ENCODE data around the gene RNF4. TPM values are rescaled to one million over a fixed set of nuclear protein-coding genes. Genes with fewer than 3 reads are reported as not detected.

Gene RNF4
- total RNA-seq, 2 donors from 2014 or later: 29.0 to 29.3 TPM

- ATAC-seq (no peak), DNase-seq (no peak)
- 92 to 93% methylated on average over 7 of the region's 7 CpGs for WGBS, 2 donors
- Histone ChIP-seq H3K4me1 (no peaks in the 10 kb centered on the region), H3K9me3 (no peaks in the 10 kb centered on the region), H3K27ac (no peak overlapping the region), H3K36me3 (replicated peaks in 1 of 2; ENCODE audit: insufficient read depth in 1 of 2, low read depth in 2 of 2) (peaks cover 0 to 25% of the 10 kb centered on the region in 2 donors), H3K27me3 (no peaks in the 10 kb centered on the region), H3K4me3 (no peak overlapping the region)
- TF ChIP-seq POLR2A (IDR thresholded peaks at IDR 0.05) (no peak), CTCF (IDR thresholded peaks at IDR 0.05) (no peak)
- intact Hi-C loops (cut with DNase I): no loop called here
Observed at GRCh38 chr4:2501034-2501594, 32.2 kb downstream of the RNF4 start.

- TF ChIP-seq CTCF (IDR thresholded peaks at IDR 0.05): no peak
- peaks cover 0 to 17% of the 10 kb centered on the region in 2 donors for H3K36me3 ChIP-seq (replicated peaks in 1 of 2; ENCODE audit: insufficient read depth in 1 of 2, low read depth in 2 of 2)
- DNase-seq (no peak), ATAC-seq (no peak)
- H3K4me1 ChIP-seq: no peaks in the 10 kb centered on the region
- H3K27ac ChIP-seq: no peak overlapping the region
- H3K9me3 ChIP-seq: no peaks in the 10 kb centered on the region
- H3K27me3 ChIP-seq: no peaks in the 10 kb centered on the region
- no peak overlapping the region for H3K4me3 ChIP-seq
- WGBS, 2 donors: 87 to 94% methylated on average over 5 of the region's 5 CpGs
- intact Hi-C loops (cut with DNase I): no loop called here
Observed at GRCh38 chr4:2503809-2504208, 34.9 kb downstream of the RNF4 start.

- 87 to 91% methylated on average over 4 of the region's 4 CpGs for WGBS, 2 donors
- H3K4me3 ChIP-seq: no peak overlapping the region
- no peaks in the 10 kb centered on the region for H3K27me3 ChIP-seq
- H3K4me1 ChIP-seq: no peaks in the 10 kb centered on the region
- H3K36me3 ChIP-seq (replicated peaks in 1 of 2; ENCODE audit: insufficient read depth in 1 of 2, low read depth in 2 of 2): peaks cover 0 to 7% of the 10 kb centered on the region in 2 donors
- intact Hi-C loops (cut with DNase I): no loop called here
- H3K9me3 ChIP-seq: no peaks in the 10 kb centered on the region
- no peak overlapping the region for H3K27ac ChIP-seq
- ATAC-seq (no peak), DNase-seq (no peak)
- TF ChIP-seq CTCF (IDR thresholded peaks at IDR 0.05) (no peak), POLR2A (IDR thresholded peaks at IDR 0.05) (no peak)
Observed at GRCh38 chr4:2507259-2507658, 38.4 kb downstream of the RNF4 start.

GRCh38 chr4:2507855-2508254, 38.9 kb downstream of the RNF4 start:
- Histone ChIP-seq H3K4me1 (no peaks in the 10 kb centered on the region), H3K27me3 (no peaks in the 10 kb centered on the region), H3K4me3 (no peak overlapping the region), H3K9me3 (no peaks in the 10 kb centered on the region), H3K27ac (no peak overlapping the region), H3K36me3 (replicated peaks in 1 of 2; ENCODE audit: insufficient read depth in 1 of 2, low read depth in 2 of 2) (peaks cover 0 to 13% of the 10 kb centered on the region in 2 donors)
- TF ChIP-seq CTCF (IDR thresholded peaks at IDR 0.05) (no peak), POLR2A (IDR thresholded peaks at IDR 0.05) (no peak)
- ATAC-seq (no peak), DNase-seq (no peak)
- intact Hi-C loops (cut with DNase I): no loop called here
- WGBS, 2 donors: 88 to 93% methylated on average over 7 of the region's 7 CpGs

Data from body of pancreas (tissue), 4 donors.